Measurements from ENCODE around the gene EPN3. TPM values are rescaled to one million over a fixed set of nuclear protein-coding genes. Genes with fewer than 3 reads are reported as not detected.

The EPN3 gene
- total RNA-seq, 4 donors from 2014 or later: 30.3 to 110 (median 78.5) TPM

DNA sequence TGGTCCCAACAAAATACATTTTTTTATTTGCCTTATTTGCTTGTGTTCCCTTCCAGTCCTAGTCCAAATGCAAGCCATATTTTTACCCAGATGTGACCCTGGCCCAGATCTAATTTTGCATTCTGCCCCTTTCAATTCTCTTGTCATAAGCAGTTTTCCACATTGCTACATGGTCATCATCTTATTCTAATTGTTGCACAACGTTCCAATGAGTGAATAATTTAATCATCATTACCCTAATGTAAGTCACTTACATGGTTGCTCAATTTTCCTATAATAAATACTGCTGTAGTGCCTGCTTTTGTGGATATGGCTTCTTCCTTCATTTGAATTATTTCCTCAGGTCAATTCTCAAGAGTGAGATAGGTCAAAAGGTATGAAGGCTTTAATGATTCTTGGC, 41.0 kb upstream of the EPN3 start:
- no peak for DNase-seq (ENCODE audit: low spot score in 2 of 2)
- TF ChIP-seq POLR2A (IDR thresholded peaks at IDR 0.05): no peak
- TF ChIP-seq, protein P1, sequence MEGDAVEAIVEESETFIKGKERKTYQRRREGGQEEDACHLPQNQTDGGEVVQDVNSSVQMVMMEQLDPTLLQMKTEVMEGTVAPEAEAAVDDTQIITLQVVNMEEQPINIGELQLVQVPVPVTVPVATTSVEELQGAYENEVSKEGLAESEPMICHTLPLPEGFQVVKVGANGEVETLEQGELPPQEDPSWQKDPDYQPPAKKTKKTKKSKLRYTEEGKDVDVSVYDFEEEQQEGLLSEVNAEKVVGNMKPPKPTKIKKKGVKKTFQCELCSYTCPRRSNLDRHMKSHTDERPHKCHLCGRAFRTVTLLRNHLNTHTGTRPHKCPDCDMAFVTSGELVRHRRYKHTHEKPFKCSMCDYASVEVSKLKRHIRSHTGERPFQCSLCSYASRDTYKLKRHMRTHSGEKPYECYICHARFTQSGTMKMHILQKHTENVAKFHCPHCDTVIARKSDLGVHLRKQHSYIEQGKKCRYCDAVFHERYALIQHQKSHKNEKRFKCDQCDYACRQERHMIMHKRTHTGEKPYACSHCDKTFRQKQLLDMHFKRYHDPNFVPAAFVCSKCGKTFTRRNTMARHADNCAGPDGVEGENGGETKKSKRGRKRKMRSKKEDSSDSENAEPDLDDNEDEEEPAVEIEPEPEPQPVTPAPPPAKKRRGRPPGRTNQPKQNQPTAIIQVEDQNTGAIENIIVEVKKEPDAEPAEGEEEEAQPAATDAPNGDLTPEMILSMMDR (IDR thresholded peaks at IDR 0.05): no peak
- TF ChIP-seq EP300 (IDR thresholded peaks at IDR 0.05): no peak
- no peak for TF ChIP-seq POLR2AphosphoS5 (IDR thresholded peaks at IDR 0.05)
- Histone ChIP-seq H3K27ac (no peak overlapping the region), H3K4me1 (peaks cover 17% of the 10 kb centered on the region), H3K9me3 (no peaks in the 10 kb centered on the region), H3K27me3 (no peaks in the 10 kb centered on the region), H3K36me3 (no peaks in the 10 kb centered on the region), H3K4me3 (no peak overlapping the region)
- 34% methylated on average over 1 of the region's 1 CpG for WGBS

DNA sequence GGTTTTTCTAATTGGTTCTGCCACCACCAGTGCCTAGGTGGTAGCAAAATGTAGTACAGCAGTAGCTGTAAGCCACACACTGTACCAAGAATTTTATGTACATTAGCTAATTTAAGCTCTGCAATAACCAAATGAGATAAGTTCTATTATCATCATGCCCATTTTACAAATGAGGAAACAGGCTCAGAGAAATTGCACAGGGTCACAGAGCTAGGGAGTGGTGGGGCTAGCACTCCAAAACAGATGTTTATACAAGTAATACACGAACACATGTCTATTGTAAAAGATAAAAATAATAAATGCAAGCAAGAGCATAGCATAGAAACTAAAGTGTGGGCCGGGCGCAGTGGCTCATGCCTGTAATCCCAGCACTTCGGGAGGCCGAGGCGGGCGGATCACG, 40.3 kb upstream of the EPN3 start:
- Histone ChIP-seq H3K9me3 (no peaks in the 10 kb centered on the region), H3K4me3 (no peak overlapping the region), H3K27me3 (no peaks in the 10 kb centered on the region), H3K4me1 (peaks cover 13% of the 10 kb centered on the region), H3K27ac (no peak overlapping the region), H3K36me3 (no peaks in the 10 kb centered on the region)
- 89% methylated on average over 8 of the region's 8 CpGs for WGBS
- no peak for DNase-seq (ENCODE audit: low spot score in 2 of 2)
- TF ChIP-seq POLR2AphosphoS5 (IDR thresholded peaks at IDR 0.05) (no peak), POLR2A (IDR thresholded peaks at IDR 0.05) (no peak), EP300 (IDR thresholded peaks at IDR 0.05) (no peak)
- TF ChIP-seq, protein P1 (IDR thresholded peaks at IDR 0.05): no peak

DNA sequence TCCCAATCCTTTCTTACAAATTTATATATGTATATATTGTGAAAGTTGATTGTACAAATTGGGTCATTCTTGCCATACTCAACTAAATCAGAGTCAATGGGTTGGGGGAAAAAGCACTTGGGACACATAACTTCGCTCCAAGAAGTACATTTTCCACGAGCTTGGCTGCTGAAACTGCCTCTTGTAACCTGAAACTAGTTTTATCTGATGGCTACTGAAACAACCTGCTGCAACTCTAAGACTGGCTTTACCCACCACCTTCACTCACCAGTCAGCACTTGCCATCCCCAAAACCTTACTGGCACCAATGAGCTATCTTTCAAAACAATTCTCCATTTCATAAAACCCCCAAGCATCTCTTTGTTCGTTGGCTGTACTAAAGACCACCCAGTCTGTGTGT, 38.8 kb upstream of the EPN3 start:
- H3K4me1 ChIP-seq: no peaks in the 10 kb centered on the region
- H3K27me3 ChIP-seq: no peaks in the 10 kb centered on the region
- H3K9me3 ChIP-seq: no peaks in the 10 kb centered on the region
- H3K4me3 ChIP-seq: no peak overlapping the region
- DNase-seq (ENCODE audit: low spot score in 2 of 2): no peak
- no peaks in the 10 kb centered on the region for H3K36me3 ChIP-seq
- WGBS: 61% methylated on average over 3 of the region's 3 CpGs
- H3K27ac ChIP-seq: no peak overlapping the region
- TF ChIP-seq POLR2A (IDR thresholded peaks at IDR 0.05): no peak
- no peak for TF ChIP-seq POLR2AphosphoS5 (IDR thresholded peaks at IDR 0.05)
- no peak for TF ChIP-seq EP300 (IDR thresholded peaks at IDR 0.05)
- TF ChIP-seq, protein P1 (IDR thresholded peaks at IDR 0.05): no peak

DNA sequence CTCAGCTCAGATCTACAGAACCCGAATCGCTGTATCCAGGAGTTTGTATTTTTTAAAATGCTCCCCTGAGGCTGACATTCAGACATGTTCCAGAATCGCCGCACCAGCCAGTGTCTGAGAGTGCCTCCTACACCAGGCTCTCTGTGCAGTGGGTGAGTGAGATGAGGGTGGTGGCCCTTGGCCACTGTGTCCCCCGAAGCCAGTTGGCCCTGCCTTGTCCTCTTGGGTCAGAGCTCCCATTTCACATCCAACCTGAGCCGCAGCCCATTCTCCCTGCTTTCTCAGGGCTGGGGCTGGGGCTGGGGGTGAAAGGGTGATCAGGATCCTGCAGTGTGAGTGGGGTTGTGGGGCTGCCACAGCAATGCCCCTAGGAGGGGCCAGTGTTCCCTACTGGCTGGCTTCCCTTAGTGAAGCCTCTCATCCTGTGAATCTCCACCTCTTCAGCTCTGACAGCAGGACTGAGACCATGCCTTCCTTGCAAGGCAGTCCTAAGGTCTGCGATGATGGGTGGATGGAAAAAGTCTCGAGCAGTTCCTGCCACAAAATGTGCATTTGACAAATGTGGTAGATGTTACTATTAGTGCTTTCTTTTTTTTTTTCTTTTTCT, 37.2 kb upstream of the EPN3 start:
- Histone ChIP-seq H3K4me3 (no peak overlapping the region), H3K36me3 (no peaks in the 10 kb centered on the region), H3K27me3 (no peaks in the 10 kb centered on the region), H3K9me3 (no peaks in the 10 kb centered on the region), H3K4me1 (no peaks in the 10 kb centered on the region), H3K27ac (no peak overlapping the region)
- no peak for TF ChIP-seq POLR2A (IDR thresholded peaks at IDR 0.05)
- TF ChIP-seq, protein P1 (IDR thresholded peaks at IDR 0.05): no peak
- whole genome bisulfite sequencing: 90% methylated on average over 8 of the region's 8 CpGs
- DNase-seq (ENCODE audit: low spot score in 2 of 2): no peak

DNA sequence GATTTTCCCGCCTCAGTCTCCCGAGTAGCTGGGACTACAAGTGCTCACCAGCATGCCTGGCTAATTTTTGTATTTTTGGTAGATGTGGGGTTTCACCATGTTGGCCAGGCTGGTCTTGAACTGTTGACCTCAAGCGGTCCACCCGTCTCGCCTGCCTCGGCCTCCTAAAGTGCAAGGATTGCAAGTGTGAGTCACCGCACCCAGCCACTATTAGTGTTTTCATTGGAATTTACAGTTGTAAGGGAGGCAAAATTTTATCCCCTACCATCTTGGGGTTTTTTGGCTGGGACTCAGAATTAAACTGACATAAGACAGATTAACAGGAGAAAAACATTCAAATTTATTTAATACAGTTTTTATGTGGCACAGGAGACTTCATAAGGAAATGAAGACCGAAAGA, 36.6 kb upstream of the EPN3 start:
- no peaks in the 10 kb centered on the region for H3K27me3 ChIP-seq
- no peak overlapping the region for H3K27ac ChIP-seq
- 97% methylated on average over 8 of the region's 8 CpGs for WGBS
- H3K36me3 ChIP-seq: no peaks in the 10 kb centered on the region
- TF ChIP-seq EP300 (IDR thresholded peaks at IDR 0.05): no peak
- TF ChIP-seq POLR2AphosphoS5 (IDR thresholded peaks at IDR 0.05): no peak
- no peaks in the 10 kb centered on the region for H3K4me1 ChIP-seq
- DNase-seq (ENCODE audit: low spot score in 2 of 2): no peak
- H3K9me3 ChIP-seq: no peaks in the 10 kb centered on the region
- no peak overlapping the region for H3K4me3 ChIP-seq

Measured in suprapubic skin (tissue), 4 donors.